Keratinocyte (primary cell): Measurements from ENCODE around the gene IRF1. TPM values are rescaled to one million over a fixed set of nuclear protein-coding genes. Genes with fewer than 3 reads are reported as not detected.

Experiments used
- DNase-seq: peaks from one replicate; pipeline ENCODE4 v3.0.0-alpha.2; 2011; ENCODE audit warnings: low read depth, missing footprints, low spot score
- FAIRE-seq: peaks from 2 replicates; lab custom pipeline; 2011; peaks lifted over from hg19 to GRCh38; lab: Jason Lieb, UNC
- H2AFZ ChIP-seq: 2 replicates; pipeline ENCODE4 v1.6.0; 2012; ENCODE audit warnings: low read length, control low read depth, inconsistent platforms; ENCODE audit not compliant: control insufficient read depth
- H3K27ac ChIP-seq: 2 replicates; pipeline ENCODE4 v1.5.1; 2011; ENCODE audit warnings: low read length; ENCODE audit not compliant: control insufficient read depth, insufficient read depth
- H3K27me3 ChIP-seq: 3 replicates; pipeline ENCODE4 v1.6.0; 2011; ENCODE audit warnings: low read length; ENCODE audit not compliant: control insufficient read depth, insufficient read depth; ENCODE audit errors: extremely low read depth
- H3K36me3 ChIP-seq, 2 experiments: 2 replicates in 1 of 2; 3 replicates in 1 of 2; pipeline ENCODE4 v1.5.1; 2011; ENCODE audit warnings: low read length in 2 of 2, mild to moderate bottlenecking in 1 of 2; ENCODE audit not compliant: control insufficient read depth in 2 of 2, insufficient read depth in 2 of 2; ENCODE audit errors: extremely low read depth in 1 of 2
- H3K4me1 ChIP-seq: 3 replicates; pipeline ENCODE4 v1.5.1; 2011; ENCODE audit warnings: low read length; ENCODE audit not compliant: control insufficient read depth, insufficient read depth; ENCODE audit errors: extremely low read depth
- H3K4me2 ChIP-seq: 3 replicates; pipeline ENCODE4 v1.6.0; 2011; ENCODE audit warnings: low read depth, low read length; ENCODE audit not compliant: control insufficient read depth, insufficient read depth; ENCODE audit errors: extremely low read depth
- H3K4me3 ChIP-seq, 3 experiments: fragments of 200-600 bp in 1 of 3; sonication (generic) in 1 of 3; 2 replicates in 2 of 3; 3 replicates in 1 of 3; pipeline ENCODE4 v1.5.1; 2011 to 2016; ENCODE audit warnings: low read length in 3 of 3, mild to moderate bottlenecking in 3 of 3, control low read depth in 2 of 3, inconsistent platforms in 1 of 3, low read depth in 1 of 3, mixed read lengths in 1 of 3, mixed run types in 1 of 3, moderate library complexity in 1 of 3; ENCODE audit not compliant: control insufficient read depth in 2 of 3, insufficient read depth in 2 of 3; ENCODE audit errors: extremely low read depth in 1 of 3
- H3K79me2 ChIP-seq: 2 replicates; pipeline ENCODE4 v1.6.0; 2012; ENCODE audit warnings: low read length; ENCODE audit not compliant: control insufficient read depth, insufficient read depth
- H3K9ac ChIP-seq: 3 replicates; pipeline ENCODE4 v1.6.0; 2011; ENCODE audit warnings: low read length; ENCODE audit not compliant: control insufficient read depth, insufficient read depth; ENCODE audit errors: extremely low read depth
- H3K9me1 ChIP-seq: 3 replicates; pipeline ENCODE4 v1.6.0; 2011; ENCODE audit warnings: low read length; ENCODE audit not compliant: control insufficient read depth, insufficient read depth; ENCODE audit errors: extremely low read depth
- H3K9me3 ChIP-seq: 2 replicates; pipeline ENCODE4 v1.5.1; 2012; ENCODE audit warnings: low read depth, low read length; ENCODE audit not compliant: control insufficient read depth
- H4K20me1 ChIP-seq: 3 replicates; pipeline ENCODE4 v1.6.0; 2011; ENCODE audit warnings: low read length; ENCODE audit not compliant: control insufficient read depth, insufficient read depth; ENCODE audit errors: extremely low read depth
- CTCF ChIP-seq, 3 experiments: IDR thresholded peaks in 1 of 3; conservative IDR thresholded peaks in 1 of 3; optimal IDR thresholded peaks in 1 of 3; 2 replicates in 2 of 3; 3 replicates in 1 of 3; pipeline versions ENCODE3 to v1.5.1; 2011; ENCODE audit warnings: low read length in 3 of 3, mild to moderate bottlenecking in 3 of 3, moderate library complexity in 2 of 3, control low read depth in 1 of 3, inconsistent platforms in 1 of 3; ENCODE audit not compliant: insufficient read depth in 2 of 3; ENCODE audit errors: extremely low read depth in 1 of 3
- EZH2 ChIP-seq: IDR thresholded peaks from one replicate; pipeline ENCODE4 v1.6.1; 2012; ENCODE audit warnings: inconsistent platforms, mild to moderate bottlenecking, low read length, moderate library complexity
- dilution Hi-C: fragments of 300-500 bp; cut with MboI; formaldehyde crosslinking; loops from one replicate; pipeline ENCODE4 v1.7.0; 2020; ENCODE audit warnings: low sequenced_read_pairs; ENCODE audit not compliant: extremely low pct_ligation_motif_present
- polyA plus RNA-seq, 5 experiments: library from polyadenylated mRNA; depleted of rRNA in 3 of 5; stranded (reverse) in 3 of 5; stranded (forward) in 1 of 5; unstranded in 1 of 5; fragments of >200 nt; gene quantifications; 1 replicate in 1 of 5; 2 replicates in 3 of 5; 3 replicates in 1 of 5; pipeline versions ENCODE4 v1.2.1 to v1.2.3, GENCODE V29; 2011 to 2012; ENCODE audit warnings: missing spikeins in 2 of 5, low read depth in 1 of 5, low replicate concordance in 1 of 5

The IRF1 gene
- polyA plus RNA-seq, 1 donor (not counting 4 experiments of a cell fraction or from before 2014, with no cell fraction given): 6.2 TPM

GRCh38 chr5:132498686-132499271 lies 8.2 kb upstream of the IRF1 start:
- DNase-seq (no peak), FAIRE-seq (no peak)
- H3K4me1 ChIP-seq: peaks cover 21% of the 10 kb centered on the region
- no peaks in the 10 kb centered on the region for H4K20me1 ChIP-seq
- H3K27ac ChIP-seq: no peak overlapping the region
- no peak overlapping the region for H3K9ac ChIP-seq
- no peak overlapping the region for H3K4me3 ChIP-seq
- no peak for TF ChIP-seq EZH2
- TF ChIP-seq CTCF (optimal IDR thresholded peaks at IDR 0.05 in 1 of 3, IDR thresholded peaks at IDR 0.05 in 1 of 3, conservative IDR thresholded peaks at IDR 0.05 in 1 of 3; ENCODE audit: extremely low read depth in 1 of 3, insufficient read depth in 2 of 3, low read length in 3 of 3): no peak
- H3K79me2 ChIP-seq: no peaks in the 10 kb centered on the region
- no peaks in the 10 kb centered on the region for H3K36me3 ChIP-seq
- H3K27me3 ChIP-seq: no peaks in the 10 kb centered on the region
- no peaks in the 10 kb centered on the region for H3K9me3 ChIP-seq
- H3K4me2 ChIP-seq: no peak overlapping the region
- no peaks in the 10 kb centered on the region for H3K9me1 ChIP-seq
- no peak overlapping the region for H2AFZ ChIP-seq
- dilution Hi-C loops: no loop called here

GRCh38 chr5:132498152-132498551 lies 7.6 kb upstream of the IRF1 start:
- FAIRE-seq: no peak
- TF ChIP-seq EZH2 (no peak), CTCF (optimal IDR thresholded peaks at IDR 0.05 in 1 of 3, IDR thresholded peaks at IDR 0.05 in 1 of 3, conservative IDR thresholded peaks at IDR 0.05 in 1 of 3; ENCODE audit: extremely low read depth in 1 of 3, insufficient read depth in 2 of 3, low read length in 3 of 3) (no peak)
- Histone ChIP-seq H3K9me3 (no peaks in the 10 kb centered on the region), H3K9ac (peak overlapping the region; percentile 72), H2AFZ (no peak overlapping the region), H3K79me2 (no peaks in the 10 kb centered on the region), H3K27ac (peak overlapping the region; percentile 66), H3K27me3 (no peaks in the 10 kb centered on the region), H3K9me1 (no peaks in the 10 kb centered on the region), H4K20me1 (no peaks in the 10 kb centered on the region), H3K4me2 (peak overlapping the region; percentile 92), H3K36me3 (no peaks in the 10 kb centered on the region), H3K4me1 (peaks cover 21% of the 10 kb centered on the region), H3K4me3 (no peak overlapping the region)
- dilution Hi-C loops: no loop called here
- DNase-seq: no peak
